Measurements from ENCODE around the gene SLC8A1. TPM values are rescaled to one million over a fixed set of nuclear protein-coding genes. Genes with fewer than 3 reads are reported as not detected.

The SLC8A1 gene
- total RNA-seq, result 36.2 and 44.0 TPM in 2 replicates

GRCh38 chr2:40451918-40452605 is at the start of gene SLC8A1:
SLC8A1 (minus strand) TSS chr2:40452090.

All from hair follicle dermal papilla cell (primary cell).